GM18861 (cell line): ENCODE data around the gene RET.
A peak's percentile ranks its signal among the peaks of the same experiment; 100 is the strongest.
"Not testable (repeated sequence)": the region's sequence is repeated elsewhere in the genome, so short reads cannot be mapped to it uniquely, and the experiment has no call there.

Experiments used
- ATAC-seq: cut with Tn5 transposase; IDR thresholded peaks from one replicate; pipeline ENCODE4 v1.9.1; 2021; ENCODE audit not compliant: unreplicated experiment

Gene RET

GRCh38 chr10:43131906-43132305 lies 55.0 kb downstream of the RET start:
- no peak for ATAC-seq

DNA sequence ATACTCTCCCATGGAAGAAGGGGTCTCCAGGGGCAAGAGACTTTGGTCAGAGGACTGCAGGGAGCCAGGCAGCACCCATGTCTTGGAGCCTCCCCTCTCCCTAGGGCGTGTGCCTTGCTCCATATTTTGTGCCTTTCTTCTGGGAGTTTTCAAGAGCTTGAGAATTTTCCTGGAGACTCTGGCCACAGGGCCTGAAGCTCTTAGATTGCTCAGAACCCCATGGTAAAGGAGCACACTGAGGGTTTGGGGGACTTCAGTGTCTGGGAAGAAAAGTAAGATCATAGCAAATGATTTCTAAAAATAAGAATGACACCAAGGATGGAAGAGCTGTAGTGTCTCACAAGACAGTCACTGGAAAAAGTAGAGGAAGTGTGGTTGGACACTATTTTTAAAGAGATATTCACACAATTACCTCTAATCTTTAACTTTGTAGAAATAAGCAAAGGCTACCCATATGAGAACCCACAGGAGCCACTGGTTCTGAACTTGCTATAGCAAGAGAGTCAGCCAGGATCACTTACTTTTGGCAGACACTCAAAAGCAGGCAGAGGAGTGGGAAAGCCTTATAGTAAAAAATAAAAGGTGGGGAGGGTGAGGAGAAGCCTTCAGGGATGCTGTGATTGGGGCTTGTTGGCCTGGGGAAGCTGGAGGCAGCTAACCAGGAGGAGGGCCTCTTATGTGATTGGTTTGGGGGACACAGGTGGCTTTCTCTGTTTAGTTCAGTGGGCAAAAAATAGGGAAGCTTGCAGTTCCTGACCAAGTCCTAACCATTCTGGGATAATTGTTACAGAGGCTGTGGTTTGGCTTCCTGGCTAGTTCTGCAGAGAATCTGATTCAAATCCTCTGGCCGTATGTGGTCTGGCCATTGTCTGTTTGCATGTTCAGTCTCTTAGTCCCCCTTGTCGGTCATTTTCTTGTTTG lies 56.3 kb downstream of the RET start:
- no peak for ATAC-seq

GRCh38 chr10:43134126-43134905 lies 57.4 kb downstream of the RET start:
- no peak for ATAC-seq

- ATAC-seq, result no peak
Observed at GRCh38 chr10:43135064-43135463, 58.2 kb downstream of the RET start.

GRCh38 chr10:43135656-43136055 lies 58.8 kb downstream of the RET start:
- ATAC-seq, result no peak

DNA sequence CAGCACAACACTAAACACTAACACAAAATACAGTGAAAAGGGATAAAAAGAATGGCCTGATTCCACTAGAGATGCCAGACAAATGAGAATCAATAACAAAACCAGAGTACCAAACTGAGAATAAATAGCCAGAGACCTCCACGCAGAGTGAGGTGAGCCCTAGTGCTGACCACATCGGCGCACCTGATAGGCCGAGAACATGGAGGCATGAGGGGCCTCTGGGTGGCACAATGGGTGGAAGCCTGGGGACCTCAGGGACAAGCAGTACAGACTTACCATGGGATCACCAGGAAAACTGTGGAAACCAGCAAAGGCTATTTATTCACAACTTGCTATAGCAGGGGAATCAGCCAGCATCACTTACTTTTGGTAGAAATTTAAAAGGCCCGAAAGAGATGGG lies 59.6 kb downstream of the RET start:
- ATAC-seq, result no peak

GRCh38 chr10:43136995-43137716 lies 60.3 kb downstream of the RET start:
- ATAC-seq, result no peak

DNA sequence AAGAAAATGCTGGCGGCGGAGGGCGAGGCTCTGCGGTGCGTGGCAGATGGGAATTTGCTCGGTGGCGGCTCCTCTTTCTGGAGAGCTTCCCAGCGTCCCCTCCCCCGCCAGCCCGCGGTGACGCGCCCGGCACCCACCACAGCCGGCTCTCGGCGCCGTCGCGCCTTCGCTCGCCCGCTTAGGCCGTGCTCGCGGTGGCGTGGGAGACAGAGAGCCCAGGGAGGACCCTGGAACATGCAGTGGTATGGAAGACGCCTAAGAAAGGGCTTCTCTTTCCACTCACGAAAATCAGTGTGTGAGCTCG lies 60.8 kb downstream of the RET start:
- no peak for ATAC-seq

GRCh38 chr10:43138021-43138756 lies 61.3 kb downstream of the RET start, which contains the start of gene CSGALNACT2:
CSGALNACT2 (plus strand) TSS chr10:43138445; CDS start chr10:43155150, 16,705 bp downstream.
- ATAC-seq, result peak; percentile 50

GRCh38 chr10:43138757-43139241 lies 61.9 kb downstream of the RET start:
- ATAC-seq, result peak; percentile 22

DNA sequence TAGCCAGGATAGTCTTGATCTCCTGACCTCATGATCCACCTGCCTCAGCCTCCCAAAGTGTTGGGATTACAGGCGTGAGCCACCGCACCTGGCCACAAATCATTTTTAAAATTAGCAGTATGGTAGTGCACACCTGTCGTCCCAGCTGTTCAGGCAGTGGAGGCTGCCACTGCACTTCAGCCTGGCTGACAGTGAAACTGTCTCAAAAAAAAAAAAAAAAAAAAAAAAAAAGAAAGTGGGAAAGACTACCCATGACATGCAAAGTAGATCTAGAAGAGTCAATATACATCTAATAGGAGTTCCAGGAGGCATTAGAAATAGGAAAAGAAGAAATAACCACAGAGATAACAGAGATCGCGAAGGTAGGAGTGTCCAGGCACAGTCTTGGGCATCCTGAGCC lies 64.6 kb downstream of the RET start:
- no peak for ATAC-seq

DNA sequence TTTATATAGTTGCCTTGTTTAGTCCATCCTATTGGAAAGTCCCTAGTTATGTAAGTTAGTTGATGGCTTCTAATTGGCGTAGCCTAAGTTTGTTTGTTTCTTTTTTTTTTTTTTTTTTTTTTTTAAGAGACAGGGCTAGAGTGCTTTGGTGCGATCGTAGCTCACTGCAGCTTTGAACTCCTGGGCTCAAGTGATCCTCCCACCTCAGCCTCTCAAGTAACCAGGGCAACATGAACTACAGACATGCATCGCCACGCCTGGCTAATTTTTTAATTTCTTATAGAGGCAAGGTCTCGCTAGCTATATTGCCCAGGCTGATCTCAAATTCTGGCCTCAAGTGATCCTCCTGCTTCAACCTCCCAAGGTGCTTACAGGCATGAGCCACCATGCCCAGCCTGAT lies 68.4 kb downstream of the RET start:
- ATAC-seq, result no peak

GRCh38 chr10:43145936-43146335 lies 69.1 kb downstream of the RET start:
- ATAC-seq, result not testable (repeated sequence)

GRCh38 chr10:43151371-43151770 lies 74.5 kb downstream of the RET start:
- ATAC-seq, result no peak

GRCh38 chr10:43153901-43154300 lies 77.0 kb downstream of the RET start:
- no peak for ATAC-seq

DNA sequence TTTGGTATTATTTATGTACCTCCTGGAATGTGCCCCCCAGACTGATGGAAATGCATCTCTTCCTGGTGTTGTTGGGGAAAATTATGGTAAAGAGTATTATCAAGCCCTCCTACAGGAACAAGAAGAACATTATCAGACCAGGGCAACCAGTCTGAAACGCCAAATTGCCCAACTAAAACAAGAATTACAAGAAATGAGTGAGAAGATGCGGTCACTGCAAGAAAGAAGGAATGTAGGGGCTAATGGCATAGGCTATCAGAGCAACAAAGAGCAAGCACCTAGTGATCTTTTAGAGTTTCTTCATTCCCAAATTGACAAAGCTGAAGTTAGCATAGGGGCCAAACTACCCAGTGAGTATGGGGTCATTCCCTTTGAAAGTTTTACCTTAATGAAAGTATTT lies 78.4 kb downstream of the RET start:
- no peak for ATAC-seq

GRCh38 chr10:43155741-43156140 lies 78.9 kb downstream of the RET start:
- ATAC-seq, result no peak

DNA sequence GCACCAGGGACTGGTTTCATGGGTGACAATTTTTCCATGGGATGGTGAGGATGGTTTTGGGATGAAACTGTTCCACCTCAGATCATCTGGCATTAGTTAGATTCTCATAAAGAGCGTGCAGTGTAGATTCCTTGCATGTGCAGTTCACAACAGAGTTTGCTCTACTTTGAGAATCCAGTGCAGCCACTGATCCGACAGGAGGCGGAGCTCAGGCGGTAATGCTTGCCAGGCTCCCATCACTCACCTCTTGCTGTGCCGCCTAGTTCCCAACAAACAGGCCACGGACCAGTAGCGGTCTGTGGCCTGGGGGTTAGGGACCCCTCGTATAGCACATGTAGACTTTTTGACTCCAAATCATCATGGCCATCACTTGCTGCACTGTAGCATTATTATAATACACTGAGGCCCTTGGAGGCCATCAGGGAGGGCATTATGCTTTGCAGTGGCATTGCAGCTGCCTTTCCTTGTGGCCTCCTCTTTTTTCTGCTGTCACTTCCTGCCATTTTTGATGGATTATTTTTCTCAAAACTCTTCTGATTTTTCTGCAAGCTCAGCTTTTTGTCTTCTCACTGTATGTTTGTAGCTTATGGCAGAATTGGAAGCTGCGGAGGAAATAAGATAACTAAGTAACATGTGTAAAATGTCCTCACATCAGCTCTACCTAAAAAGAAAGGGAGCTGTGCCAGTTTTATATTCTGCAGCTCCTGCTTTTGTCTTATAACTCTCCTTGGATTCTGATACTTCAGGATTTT lies 79.9 kb downstream of the RET start:
- ATAC-seq, result no peak

- ATAC-seq, result no peak
Observed at GRCh38 chr10:43158636-43159035, 81.8 kb downstream of the RET start.
